ENCODE measurements around the gene TGFBR2.

GRCh38 chr3:30688776-30689641 is 82.6 kb downstream of the TGFBR2 start:
- TF ChIP-seq TCF12 (IDR thresholded peaks at IDR 0.05; ENCODE audit: low read depth), result peak; percentile 16; the same call in 1 of the 2 replicates
- no peak for TF ChIP-seq YY1 (IDR thresholded peaks at IDR 0.05; ENCODE audit: low read depth)
- no peak for TF ChIP-seq MAX (IDR thresholded peaks at IDR 0.05)
- TF ChIP-seq RAD21 (IDR thresholded peaks at IDR 0.05; ENCODE audit: low read depth), result no peak
- TF ChIP-seq USF1 (IDR thresholded peaks at IDR 0.05), result no peak
- no peak; the same call in 1 of the 2 replicates for TF ChIP-seq EP300 (IDR thresholded peaks at IDR 0.05; ENCODE audit: borderline replicate concordance)
- no peak for TF ChIP-seq CEBPB (IDR thresholded peaks at IDR 0.05)
- TF ChIP-seq TAF1 (IDR thresholded peaks at IDR 0.05; ENCODE audit: low read depth), result no peak
- no peak for TF ChIP-seq FOXM1 (IDR thresholded peaks at IDR 0.05; ENCODE audit: borderline replicate concordance, low read depth)
- TF ChIP-seq NFIC (IDR thresholded peaks at IDR 0.05), result peak; percentile 65
- no peak for TF ChIP-seq CREB1 (IDR thresholded peaks at IDR 0.05; ENCODE audit: low read depth)
